Ovary (tissue), 9 donors: ENCODE results near the gene WDR31. TPM values are rescaled to one million over a fixed set of nuclear protein-coding genes. Genes with fewer than 3 reads are reported as not detected.

Experiments used
- DNase-seq, 5 donors: peaks; one replicate each; pipeline ENCODE4 v3.0.0-alpha.2; 2019 to 2020
- H3K27ac ChIP-seq, 2 donors: fragments of 200-600 bp; one replicate each; pipeline versions ENCODE4 v1.5.1 to v1.8.0; 2019 to 2022
- H3K27me3 ChIP-seq: fragments of 200-600 bp; one replicate; pipeline ENCODE4 v1.8.0; 2022
- H3K36me3 ChIP-seq: fragments of 200-600 bp; sonication (generic); one replicate; pipeline ENCODE4 v1.5.1; 2019
- H3K4me1 ChIP-seq: one replicate; pipeline ENCODE4 v1.8.1; 2013; ENCODE audit warnings: mild to moderate bottlenecking, moderate library complexity; ENCODE audit not compliant: insufficient read depth
- H3K4me3 ChIP-seq: fragments of 200-600 bp; sonication (generic); one replicate; pipeline ENCODE4 v1.5.1; 2017
- H3K9me3 ChIP-seq, 2 donors: fragments of 200-600 bp in 1 of 2; sonication (generic) in 1 of 2; one replicate each; pipeline versions ENCODE4 v1.5.1 to v1.8.1; 2013 to 2019; ENCODE audit warnings: mild to moderate bottlenecking in 1 of 2, moderate library complexity in 1 of 2
- EP300 ChIP-seq: sonication (generic); formaldehyde crosslinking; IDR thresholded peaks from one replicate; pipeline ENCODE4 v1.6.1; 2017; ENCODE audit warnings: antibody characterized with exemption
- POLR2A ChIP-seq: fragments of 450-650 bp; IDR thresholded peaks from one replicate; pipeline ENCODE4 v1.6.1; 2017; ENCODE audit warnings: antibody characterized with exemption, mild to moderate bottlenecking, moderate library complexity
- WGBS, 3 donors: extraction: QIAGEN DNeasy Blood & Tissue Kit in 1 of 3; methylation state at CpG; one replicate each; pipeline versions ENCODE4 v1.1.5 to v1.1.7; 2013 to 2017; 5-methylcytosine and 5-hydroxymethylcytosine counted together
- intact Hi-C, 4 donors: fragments of 100-400 bp; cut with DNase I; formaldehyde crosslinking; loops; one replicate each; pipeline versions ENCODE4 v1.11.0 to v1.15.1; 2022 to 2023
- polyA plus RNA-seq, 2 donors: library from polyadenylated mRNA; stranded (reverse); fragments of 200-250 nt in 1 of 2; fragments of 350-450 nt in 1 of 2; fragmentation: Illumina TruSeq in 1 of 2; extraction: RNeasy Lipid Tissue Mini Kit (QIAGEN cat#74804) in 1 of 2; gene quantifications; one replicate each; pipeline ENCODE4 v1.2.3, GENCODE V29; 2013 to 2014
- total RNA-seq, 7 donors: library from RNA; depleted of rRNA in 2 of 7; stranded (reverse); fragments of >200 nt in 2 of 7; fragmentation: NEBNext Ultra II Directional in 3 of 7; extraction: Animal tissue kit (Norgen Biotek cat#: 25700) in 3 of 7; gene quantifications; one replicate each; pipeline versions ENCODE4 v1.1.0 to v1.2.4, GENCODE V29; 2016 to 2023
- TF ChIP-seq, protein P1 (sequence below), 3 donors: fragments of 450-650 bp in 2 of 3; fragments of 200-600 bp in 1 of 3; IDR thresholded peaks; one replicate each; pipeline versions ENCODE4 v1.5.1 to v1.8.0; 2016 to 2022; ENCODE audit warnings: antibody characterized with exemption in 3 of 3, mild to moderate bottlenecking in 1 of 3
- donor health status: DM: no; HTN: no; CAD: no; lungs with moderate emphysema.
- donor health status: DM: no; HTN: no; CAD: no.
- donor health status: Bipolar disorder and iron deficiency.
- donor health status: DM: yes; HTN: yes; CAD: no.
- donor health status: DM: no; HTN: no; CAD: no.
- donor health status: DM: yes; HTN: yes; CAD: no.

WDR31 gene
- total and polyA plus RNA-seq, 9 donors: 1.7 to 5.3 (median 3.4) TPM

DNA sequence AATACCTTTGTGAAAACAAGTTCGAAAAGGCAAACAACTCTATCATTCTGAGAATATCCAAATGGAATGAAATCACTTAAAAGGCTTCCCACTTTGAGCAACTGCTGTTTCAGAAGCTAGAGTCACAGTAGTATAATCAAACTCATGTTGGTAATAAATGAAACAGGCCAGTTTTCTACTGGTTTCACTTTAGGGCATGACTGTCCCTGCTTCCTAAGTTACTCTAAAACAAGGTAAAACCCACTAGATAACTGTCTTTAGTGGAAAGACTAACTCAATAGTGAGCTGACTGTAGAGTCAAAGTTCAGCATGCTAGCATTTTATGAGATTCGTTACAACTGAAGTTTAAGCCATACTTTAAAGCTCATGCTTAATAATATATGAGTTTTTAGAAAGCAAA is 70.7 kb downstream of the WDR31 start:
- no peaks in the 10 kb centered on the region for H3K36me3 ChIP-seq
- no peak overlapping the region for H3K4me3 ChIP-seq
- H3K27ac ChIP-seq: no peak overlapping the region
- no peaks in the 10 kb centered on the region for H3K27me3 ChIP-seq
- H3K9me3 ChIP-seq: no peaks in the 10 kb centered on the region
- intact Hi-C loops: no loop called here
- WGBS, 3 donors: 86 to 90% (median 88%) methylated on average over 2 of the region's 2 CpGs
- no peaks in the 10 kb centered on the region for H3K4me1 ChIP-seq
- DNase-seq: no peak
- TF ChIP-seq, protein P1, sequence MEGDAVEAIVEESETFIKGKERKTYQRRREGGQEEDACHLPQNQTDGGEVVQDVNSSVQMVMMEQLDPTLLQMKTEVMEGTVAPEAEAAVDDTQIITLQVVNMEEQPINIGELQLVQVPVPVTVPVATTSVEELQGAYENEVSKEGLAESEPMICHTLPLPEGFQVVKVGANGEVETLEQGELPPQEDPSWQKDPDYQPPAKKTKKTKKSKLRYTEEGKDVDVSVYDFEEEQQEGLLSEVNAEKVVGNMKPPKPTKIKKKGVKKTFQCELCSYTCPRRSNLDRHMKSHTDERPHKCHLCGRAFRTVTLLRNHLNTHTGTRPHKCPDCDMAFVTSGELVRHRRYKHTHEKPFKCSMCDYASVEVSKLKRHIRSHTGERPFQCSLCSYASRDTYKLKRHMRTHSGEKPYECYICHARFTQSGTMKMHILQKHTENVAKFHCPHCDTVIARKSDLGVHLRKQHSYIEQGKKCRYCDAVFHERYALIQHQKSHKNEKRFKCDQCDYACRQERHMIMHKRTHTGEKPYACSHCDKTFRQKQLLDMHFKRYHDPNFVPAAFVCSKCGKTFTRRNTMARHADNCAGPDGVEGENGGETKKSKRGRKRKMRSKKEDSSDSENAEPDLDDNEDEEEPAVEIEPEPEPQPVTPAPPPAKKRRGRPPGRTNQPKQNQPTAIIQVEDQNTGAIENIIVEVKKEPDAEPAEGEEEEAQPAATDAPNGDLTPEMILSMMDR (IDR thresholded peaks at IDR 0.05): no peak
- no peak for TF ChIP-seq POLR2A
- TF ChIP-seq EP300: no peak

DNA sequence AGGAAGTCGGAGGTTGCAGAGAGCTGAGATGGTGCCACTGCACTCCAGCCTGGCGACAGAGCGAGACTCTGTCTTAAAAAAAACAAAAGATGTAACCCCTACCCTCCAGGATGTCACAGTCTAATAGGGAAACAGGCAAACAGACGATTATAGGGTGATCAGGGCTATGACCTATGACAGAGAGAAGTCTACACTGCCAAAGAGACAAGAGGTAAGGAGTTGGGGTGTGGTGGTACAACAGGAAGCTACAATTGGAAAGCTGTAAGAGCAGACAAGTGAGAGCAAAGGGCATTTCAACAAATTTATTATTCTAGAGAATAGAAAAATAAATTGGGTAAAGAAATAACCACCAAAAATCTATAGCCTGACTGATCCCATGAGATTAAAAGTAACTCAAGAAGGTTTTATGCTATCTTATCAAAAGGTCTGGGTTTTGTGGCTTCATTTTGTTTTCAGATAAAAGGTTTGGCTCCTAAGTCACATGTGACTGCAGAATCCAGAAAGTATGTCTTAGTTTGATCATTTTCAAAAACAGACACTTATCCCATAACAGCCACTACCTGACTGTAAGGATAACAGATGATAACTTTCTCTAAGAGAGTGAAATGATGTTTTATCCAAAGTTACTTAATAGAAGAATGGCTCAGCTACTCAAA is 72.0 kb downstream of the WDR31 start:
- H3K4me1 ChIP-seq: no peaks in the 10 kb centered on the region
- no peak overlapping the region for H3K4me3 ChIP-seq
- H3K27me3 ChIP-seq: no peaks in the 10 kb centered on the region
- H3K9me3 ChIP-seq: no peaks in the 10 kb centered on the region
- TF ChIP-seq EP300: no peak
- TF ChIP-seq, protein P1 (IDR thresholded peaks at IDR 0.05): no peak
- TF ChIP-seq POLR2A: no peak
- DNase-seq: no peak
- H3K36me3 ChIP-seq: no peaks in the 10 kb centered on the region
- intact Hi-C loops: no loop called here
- H3K27ac ChIP-seq: no peak overlapping the region
- 88 to 91% (median 88%) methylated on average over 4 of the region's 4 CpGs for WGBS, 3 donors

DNA sequence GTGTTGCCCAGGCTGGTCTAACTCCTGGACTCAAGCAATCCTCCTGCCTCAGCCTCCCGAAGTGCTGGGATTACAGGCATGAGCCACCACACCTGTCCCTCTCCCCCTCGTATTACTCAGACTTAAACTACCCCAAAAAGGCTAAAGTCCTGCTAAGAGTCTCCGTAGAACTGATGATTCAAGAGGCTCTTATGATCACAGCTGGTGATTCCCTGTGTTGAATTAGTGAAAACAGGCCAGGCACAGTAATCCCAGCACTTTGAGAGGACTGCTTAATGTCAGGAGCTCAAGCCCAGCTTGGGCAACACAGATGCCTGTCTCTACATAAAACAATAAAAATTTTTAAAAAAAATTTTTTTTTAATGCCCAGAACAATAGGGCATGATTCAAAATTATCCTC is 73.9 kb downstream of the WDR31 start:
- no peak for TF ChIP-seq POLR2A
- TF ChIP-seq, protein P1 (IDR thresholded peaks at IDR 0.05): no peak
- no peak for TF ChIP-seq EP300

More for the DNA sequence above, 73.9 kb downstream of the WDR31 start:
- no peak overlapping the region for H3K4me3 ChIP-seq
- WGBS, 3 donors: 77 to 86% (median 83%) methylated on average over 3 of the region's 3 CpGs
- H3K9me3 ChIP-seq: no peaks in the 10 kb centered on the region
- no peak overlapping the region for H3K27ac ChIP-seq
- intact Hi-C loops: no loop called here
- H3K27me3 ChIP-seq: no peaks in the 10 kb centered on the region
- no peak for DNase-seq
- no peaks in the 10 kb centered on the region for H3K4me1 ChIP-seq
- no peaks in the 10 kb centered on the region for H3K36me3 ChIP-seq

Other genes starting within 250 kb of the WDR31 start
- 10 to 100 TPM in 2 of 7 donors, 1 to 10 TPM in 5; 3.4 to 21.1 (median 6.0) TPM for gene SLC31A2, start 189.3 kb downstream of the WDR31 start, total RNA-seq
- gene SLC31A2, start 189.3 kb downstream of the WDR31 start, polyA plus RNA-seq: 10 to 100 TPM in 1 of 2 donors, 1 to 10 TPM in 1; 5.5 to 15.7 TPM
- 10 to 100 TPM; 11.9 to 32.9 (median 20.2) TPM for gene FKBP15, start 119.0 kb downstream of the WDR31 start, total RNA-seq
- 10 to 100 TPM; 10.9 to 29.0 TPM for gene FKBP15, start 119.0 kb downstream of the WDR31 start, polyA plus RNA-seq
- 10 to 100 TPM in 5 of 7 donors, 1 to 10 TPM in 2; 6.6 to 18.7 (median 12.5) TPM for gene SLC31A1, start 118.7 kb downstream of the WDR31 start, total RNA-seq
- gene SLC31A1, start 118.7 kb downstream of the WDR31 start, polyA plus RNA-seq: 10 to 100 TPM in 1 of 2 donors, 1 to 10 TPM in 1; 5.3 to 24.1 TPM
- 10 to 100 TPM; 24.2 to 40.0 (median 27.5) TPM for gene CDC26, start 64.7 kb downstream of the WDR31 start, total RNA-seq
- gene CDC26, start 64.7 kb downstream of the WDR31 start, polyA plus RNA-seq: 10 to 100 TPM; 27.7 to 57.3 TPM
- 10 to 100 TPM; 12.5 to 30.8 (median 22.3) TPM for gene PRPF4, start 64.6 kb downstream of the WDR31 start, total RNA-seq
- gene PRPF4, start 64.6 kb downstream of the WDR31 start, polyA plus RNA-seq: 10 to 100 TPM; 13.9 to 28.9 TPM
- 1 to 10 TPM in 1 of 7 donors, under 1 TPM in 2, not detected in 4; 0.38 to 1.3 (median 0.57) TPM for gene RNF183, start 36.9 kb downstream of the WDR31 start, total RNA-seq
- gene RNF183, start 36.9 kb downstream of the WDR31 start, polyA plus RNA-seq: under 1 TPM in 1 of 2 donors, not detected in 1; 0.06 TPM
- gene BSPRY, start 9.3 kb upstream of the WDR31 start, total RNA-seq: 1 to 10 TPM in 1 of 7 donors, under 1 TPM in 5, not detected in 1; 0.10 to 6.9 (median 0.41) TPM
- gene BSPRY, start 9.3 kb upstream of the WDR31 start, polyA plus RNA-seq: under 1 TPM; 0.11 to 0.47 TPM
- gene HDHD3, start 36.7 kb upstream of the WDR31 start, total RNA-seq: 10 to 100 TPM; 15.4 to 23.9 (median 21.1) TPM
- gene HDHD3, start 36.7 kb upstream of the WDR31 start, polyA plus RNA-seq: 10 to 100 TPM in 1 of 2 donors, 1 to 10 TPM in 1; 8.9 to 24.9 TPM
- gene ALAD, start 61.0 kb upstream of the WDR31 start, total RNA-seq: 10 to 100 TPM; 14.3 to 59.3 (median 34.7) TPM
- 10 to 100 TPM; 46.8 to 57.0 TPM for gene ALAD, start 61.0 kb upstream of the WDR31 start, polyA plus RNA-seq
- gene POLE3, start 70.4 kb upstream of the WDR31 start, total RNA-seq: 10 to 100 TPM; 12.3 to 27.5 (median 24.2) TPM
- 10 to 100 TPM; 28.2 to 53.6 TPM for gene POLE3, start 70.4 kb upstream of the WDR31 start, polyA plus RNA-seq
- under 1 TPM; 0.48 to 0.92 (median 0.84) TPM for gene C9orf43, start 70.5 kb upstream of the WDR31 start, total RNA-seq
- 1 to 10 TPM in 1 of 2 donors, under 1 TPM in 1; 0.46 to 1.2 TPM for gene C9orf43, start 70.5 kb upstream of the WDR31 start, polyA plus RNA-seq
- gene RGS3, start 123.5 kb upstream of the WDR31 start, total RNA-seq: 10 to 100 TPM in 6 of 7 donors, 1 to 10 TPM in 1; 6.1 to 49.3 (median 15.9) TPM
- 10 to 100 TPM; 15.0 to 15.4 TPM for gene RGS3, start 123.5 kb upstream of the WDR31 start, polyA plus RNA-seq